ENCODE measurements around the gene COIL.
"Not testable (repeated sequence)": the region's sequence is repeated elsewhere in the genome, so short reads cannot be mapped to it uniquely, and the experiment has no call there.

COIL gene

GRCh38 chr17:56987283-56987834 is 26.5 kb upstream of the COIL start:
- Mint-ChIP-seq H3K4me3 (no peak overlapping the region), H3K36me3 (ENCODE audit: low read depth) (peaks cover 22% of the 10 kb centered on the region), H3K4me1 (no peaks in the 10 kb centered on the region), H3K9me3 (no peaks in the 10 kb centered on the region), H3K27me3 (no peaks in the 10 kb centered on the region), H3K27ac (no peak overlapping the region)
- ATAC-seq = no peak
- no peak for DNase-seq

DNA sequence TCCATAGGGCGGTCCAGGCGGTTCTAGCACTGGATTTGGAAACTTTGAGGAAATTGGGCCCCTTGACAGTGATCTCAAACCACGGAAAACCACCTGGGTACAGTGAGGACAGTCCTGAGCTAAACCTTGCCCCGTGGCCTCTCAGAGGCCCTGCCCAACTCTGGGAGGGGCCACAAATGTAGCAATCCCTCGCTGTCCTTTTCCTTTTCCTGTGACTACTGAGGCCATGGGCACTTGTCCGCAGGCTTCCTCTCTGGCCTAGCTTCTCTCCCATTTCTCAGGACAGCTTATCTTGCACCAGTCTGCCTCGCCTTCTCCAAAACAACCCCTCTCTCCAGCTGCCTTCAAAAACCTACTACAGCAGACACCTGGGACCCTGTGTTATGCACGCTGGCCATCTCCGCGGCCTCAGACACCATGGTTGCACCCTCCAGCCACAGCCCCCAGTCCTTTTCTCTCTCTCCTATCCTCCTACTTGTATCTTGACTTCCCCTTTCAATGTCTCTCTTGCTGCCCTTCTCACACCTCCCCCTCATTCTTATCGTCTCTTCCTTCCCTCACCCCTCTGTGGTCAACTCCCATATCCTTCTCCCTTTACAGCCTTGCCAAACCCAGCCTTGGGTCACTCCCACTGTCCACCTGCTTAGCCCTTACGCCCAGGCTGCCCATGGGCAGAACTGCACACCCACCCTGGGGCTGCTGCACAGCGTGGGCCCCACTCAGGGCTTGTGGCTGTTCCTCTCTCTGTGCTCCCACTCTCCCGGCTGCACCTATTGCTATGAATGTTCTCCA is 24.7 kb upstream of the COIL start:
- Mint-ChIP-seq H3K4me3 (no peak overlapping the region), H3K4me1 (no peaks in the 10 kb centered on the region), H3K9me3 (no peaks in the 10 kb centered on the region), H3K36me3 (ENCODE audit: low read depth) (peaks cover 22% of the 10 kb centered on the region), H3K27me3 (no peaks in the 10 kb centered on the region), H3K27ac (no peak overlapping the region)
- ATAC-seq = no peak
- DNase-seq = no peak

GRCh38 chr17:56983366-56983765 is 22.5 kb upstream of the COIL start:
- no peaks in the 10 kb centered on the region for H3K27me3 Mint-ChIP-seq
- no peak for DNase-seq
- no peaks in the 10 kb centered on the region for H3K9me3 Mint-ChIP-seq
- peaks cover 11% of the 10 kb centered on the region for H3K4me1 Mint-ChIP-seq
- H3K27ac Mint-ChIP-seq = no peak overlapping the region
- no peak for ATAC-seq
- no peak overlapping the region for H3K4me3 Mint-ChIP-seq
- peaks cover 18% of the 10 kb centered on the region for H3K36me3 Mint-ChIP-seq (ENCODE audit: low read depth)

DNA sequence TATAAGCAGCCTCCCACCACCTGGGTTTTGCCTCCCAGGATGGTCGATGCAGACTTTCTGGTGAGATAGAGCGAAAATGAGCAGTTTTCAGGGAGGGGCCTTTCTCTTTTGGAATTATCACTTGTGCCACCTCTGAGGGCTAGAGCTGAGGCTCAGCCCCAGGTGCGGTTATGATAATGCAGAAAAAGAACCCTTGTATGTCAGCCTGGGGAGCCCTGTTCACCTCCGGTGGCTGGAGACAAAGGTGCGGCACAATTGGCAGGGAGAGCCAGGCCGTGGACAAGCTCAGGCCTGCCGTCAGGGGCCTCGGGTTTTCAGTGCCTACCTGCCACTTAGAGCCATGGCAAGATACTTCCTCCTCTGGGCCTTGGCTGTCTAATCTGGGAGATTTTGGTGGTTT is 21.5 kb upstream of the COIL start:
- DNase-seq = no peak
- H3K36me3 Mint-ChIP-seq (ENCODE audit: low read depth) = peaks cover 11% of the 10 kb centered on the region
- no peaks in the 10 kb centered on the region for H3K27me3 Mint-ChIP-seq
- no peaks in the 10 kb centered on the region for H3K9me3 Mint-ChIP-seq
- peaks cover 15% of the 10 kb centered on the region for H3K4me1 Mint-ChIP-seq
- H3K27ac Mint-ChIP-seq = no peak overlapping the region
- ATAC-seq = no peak
- H3K4me3 Mint-ChIP-seq = no peak overlapping the region

GRCh38 chr17:56980526-56980925 is 19.7 kb upstream of the COIL start:
- H3K4me1 Mint-ChIP-seq = peaks cover 20% of the 10 kb centered on the region
- not testable (repeated sequence) for H3K27me3 Mint-ChIP-seq; ATAC-seq; H3K27ac Mint-ChIP-seq; H3K4me3 Mint-ChIP-seq; DNase-seq; H3K36me3 Mint-ChIP-seq (ENCODE audit: low read depth); H3K9me3 Mint-ChIP-seq

- no peak for DNase-seq
- Mint-ChIP-seq H3K36me3 (ENCODE audit: low read depth) (no peaks in the 10 kb centered on the region), H3K27me3 (peaks cover 2% of the 10 kb centered on the region), H3K9me3 (no peaks in the 10 kb centered on the region), H3K4me1 (peaks cover 20% of the 10 kb centered on the region), H3K4me3 (peak overlapping the region; percentile 89), H3K27ac (peak overlapping the region; percentile 79)
- ATAC-seq = no peak
These were observed 18.2 kb upstream of the COIL start for GRCh38 chr17:56979091-56979480.

DNA sequence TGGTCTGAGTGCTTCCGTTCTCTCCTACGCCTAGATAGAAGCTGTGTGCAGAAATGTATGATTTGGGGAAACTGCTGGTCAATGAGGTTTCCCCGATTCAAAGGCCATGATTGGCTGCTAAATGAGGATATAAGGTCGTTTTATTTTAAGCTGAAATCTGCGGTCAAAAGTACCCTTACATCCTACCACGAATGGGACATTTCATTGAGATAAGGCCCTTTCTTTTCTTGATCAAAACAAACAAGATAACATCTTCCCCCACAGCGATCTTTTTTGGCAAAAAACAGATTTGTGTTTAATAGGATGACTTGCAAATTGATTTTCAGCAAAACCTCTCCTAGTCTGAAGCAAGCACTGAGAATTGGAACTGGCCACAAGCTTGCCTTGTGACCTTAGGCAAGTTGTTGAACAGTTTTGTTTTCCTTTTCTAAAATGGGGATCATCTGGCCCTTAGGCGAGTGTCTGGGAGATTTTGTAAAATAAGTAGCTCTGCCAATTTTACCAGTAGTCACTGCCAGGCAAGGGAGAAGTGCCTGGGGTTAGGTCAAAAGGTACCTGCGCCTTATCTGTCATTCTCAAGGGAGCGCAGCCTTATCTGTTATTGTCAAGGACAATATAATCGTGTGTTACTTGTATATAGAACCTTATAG is 17.7 kb upstream of the COIL start:
- H3K36me3 Mint-ChIP-seq (ENCODE audit: low read depth) = no peaks in the 10 kb centered on the region
- peaks cover 2% of the 10 kb centered on the region for H3K27me3 Mint-ChIP-seq
- no peaks in the 10 kb centered on the region for H3K9me3 Mint-ChIP-seq
- H3K4me3 Mint-ChIP-seq = peak overlapping the region; percentile 89
- H3K4me1 Mint-ChIP-seq = peaks cover 20% of the 10 kb centered on the region
- DNase-seq (no peak), ATAC-seq (peak; percentile 50)
- H3K27ac Mint-ChIP-seq = peak overlapping the region; percentile 79

GRCh38 chr17:56977673-56978395 is 17.0 kb upstream of the COIL start, which contains the start of gene SCPEP1:
Gene SCPEP1, plus strand, starts transcription at chr17:56978131. Its CDS starts 29 bp downstream, at chr17:56978160.
- Mint-ChIP-seq H3K4me3 (peak within 1 kb of the TSS; percentile 89), H3K9me3 (no peaks in the 10 kb centered on the region), H3K36me3 (ENCODE audit: low read depth) (no peaks in the 10 kb centered on the region), H3K4me1 (peaks cover 20% of the 10 kb centered on the region), H3K27ac (peak within 1 kb of the TSS; percentile 79), H3K27me3 (peaks cover 2% of the 10 kb centered on the region)
- DNase-seq (peak; percentile 77), ATAC-seq (peak; percentile 93)

DNA sequence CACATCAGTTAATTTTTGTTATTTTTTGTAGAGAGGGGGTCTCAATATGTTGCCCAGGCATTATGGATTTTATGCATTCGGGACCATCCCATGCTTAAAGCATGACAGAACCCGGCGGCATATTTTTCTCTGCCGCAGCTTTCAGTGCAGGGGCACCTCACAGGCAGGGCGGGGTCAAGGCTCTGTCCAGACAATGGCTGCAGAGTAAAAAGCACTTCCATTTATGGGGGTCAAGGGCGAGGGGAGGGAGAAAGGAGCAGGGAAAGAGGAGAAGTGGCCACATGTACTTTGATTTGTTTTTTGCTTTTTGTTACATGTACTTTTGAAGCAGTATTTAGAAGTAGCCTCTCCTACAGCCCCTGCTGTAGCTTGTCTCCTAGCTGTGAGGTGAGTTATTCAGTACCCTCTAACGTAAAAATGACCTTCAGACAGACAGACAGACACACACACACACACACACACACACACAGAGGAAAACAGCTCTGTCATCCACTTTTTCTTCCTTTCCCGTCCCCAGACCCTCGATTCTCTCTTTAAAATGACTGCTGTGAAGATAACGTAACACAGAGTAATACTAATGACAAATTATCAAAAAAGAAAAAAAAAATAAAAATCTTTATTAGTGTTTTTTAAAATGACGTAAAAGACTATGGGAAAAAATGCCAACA is 16.2 kb upstream of the COIL start:
- peaks cover 20% of the 10 kb centered on the region for H3K4me1 Mint-ChIP-seq
- no peaks in the 10 kb centered on the region for H3K36me3 Mint-ChIP-seq (ENCODE audit: low read depth)
- peak overlapping the region; percentile 67 for H3K4me3 Mint-ChIP-seq
- peaks cover 2% of the 10 kb centered on the region for H3K27me3 Mint-ChIP-seq
- DNase-seq (no peak), ATAC-seq (no peak)
- no peaks in the 10 kb centered on the region for H3K9me3 Mint-ChIP-seq
- H3K27ac Mint-ChIP-seq = no peak overlapping the region

- Mint-ChIP-seq H3K9me3 (no peaks in the 10 kb centered on the region), H3K27me3 (peaks cover 2% of the 10 kb centered on the region), H3K4me3 (no peak overlapping the region), H3K36me3 (ENCODE audit: low read depth) (no peaks in the 10 kb centered on the region), H3K27ac (no peak overlapping the region), H3K4me1 (peaks cover 20% of the 10 kb centered on the region)
- ATAC-seq (no peak), DNase-seq (no peak)
These were observed 14.8 kb upstream of the COIL start for GRCh38 chr17:56975656-56976055.

DNA sequence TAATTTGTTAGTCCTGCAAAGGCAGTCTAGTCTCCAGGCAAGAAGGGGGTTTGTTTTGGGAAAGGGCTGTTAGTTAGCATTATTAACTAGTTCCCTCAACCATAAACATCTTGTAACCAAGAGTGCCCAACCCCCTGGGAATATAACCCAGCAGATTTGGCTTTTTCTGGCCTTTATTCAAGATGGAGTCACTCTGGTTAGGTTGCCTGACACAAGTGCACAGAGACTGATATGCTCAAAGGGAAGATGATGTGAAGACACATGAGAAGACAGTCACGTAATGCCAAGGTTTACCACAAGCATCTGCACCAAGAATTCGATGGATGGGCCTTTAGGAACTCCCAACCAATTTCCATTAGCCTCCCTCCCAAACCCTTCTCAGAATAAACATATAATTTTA is 13.2 kb upstream of the COIL start:
- peaks cover 17% of the 10 kb centered on the region for H3K4me1 Mint-ChIP-seq
- no peak overlapping the region for H3K4me3 Mint-ChIP-seq
- no peak overlapping the region for H3K27ac Mint-ChIP-seq
- ATAC-seq = no peak
- DNase-seq = no peak
- no peaks in the 10 kb centered on the region for H3K36me3 Mint-ChIP-seq (ENCODE audit: low read depth)
- H3K27me3 Mint-ChIP-seq = peaks cover 4% of the 10 kb centered on the region
- no peaks in the 10 kb centered on the region for H3K9me3 Mint-ChIP-seq

DNA sequence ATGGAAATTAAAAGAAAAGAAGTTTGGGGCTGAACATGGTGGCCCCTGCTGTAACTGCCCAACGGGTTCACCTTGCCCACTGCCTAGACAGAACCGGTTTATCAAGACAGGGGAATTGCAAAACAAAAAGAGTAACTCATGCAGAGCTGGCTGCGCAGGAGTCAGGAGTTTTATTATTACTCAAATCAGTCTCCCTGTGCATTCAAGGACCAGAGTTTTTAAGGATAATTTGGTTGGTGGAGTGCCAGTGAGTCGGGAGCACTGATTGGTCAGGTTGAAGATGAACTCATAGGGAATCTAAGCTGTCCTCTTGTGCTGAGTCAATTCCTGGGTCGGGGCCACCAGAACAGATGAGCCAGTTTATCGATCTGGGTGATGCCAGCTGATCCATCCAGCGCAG is 12.7 kb upstream of the COIL start:
- ATAC-seq (no peak), DNase-seq (no peak)

DNA sequence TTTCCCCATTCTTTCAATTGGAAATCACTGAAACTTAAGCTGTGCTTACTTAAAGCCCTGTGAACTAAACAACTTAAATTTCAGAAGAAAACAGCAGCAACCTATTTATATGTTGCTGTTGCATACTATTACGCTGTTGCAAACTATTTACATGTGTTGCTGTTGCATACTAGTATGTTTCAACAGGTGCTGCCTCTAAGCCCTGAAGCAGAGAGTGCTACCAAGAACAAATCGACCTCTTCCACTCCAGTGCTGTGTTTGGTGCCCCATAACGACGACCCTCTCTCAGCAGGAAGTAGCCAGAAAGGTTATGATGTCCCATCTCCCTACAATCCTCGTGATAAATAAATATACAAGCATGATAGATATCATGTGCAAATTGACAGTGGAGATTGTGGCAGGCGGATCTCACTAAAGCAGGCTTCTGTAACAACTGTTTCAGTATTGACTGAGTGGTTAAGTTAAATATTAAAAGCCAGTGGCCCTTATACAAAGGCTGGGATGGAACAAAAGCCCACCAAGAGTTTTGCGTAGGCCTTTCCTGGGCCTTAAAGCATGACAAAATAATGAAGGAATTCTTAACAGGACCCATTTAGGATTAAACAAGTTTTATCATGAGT is 11.4 kb upstream of the COIL start:
- DNase-seq (no peak), ATAC-seq (no peak)
- Mint-ChIP-seq H3K27ac (no peak overlapping the region), H3K36me3 (ENCODE audit: low read depth) (no peaks in the 10 kb centered on the region), H3K27me3 (peaks cover 4% of the 10 kb centered on the region), H3K4me1 (peaks cover 4% of the 10 kb centered on the region), H3K9me3 (no peaks in the 10 kb centered on the region), H3K4me3 (no peak overlapping the region)

More for the DNA sequence above, 12.7 kb upstream of the COIL start:
- Mint-ChIP-seq H3K27ac (no peak overlapping the region), H3K36me3 (ENCODE audit: low read depth) (no peaks in the 10 kb centered on the region), H3K9me3 (no peaks in the 10 kb centered on the region), H3K27me3 (peaks cover 4% of the 10 kb centered on the region), H3K4me3 (no peak overlapping the region), H3K4me1 (peaks cover 11% of the 10 kb centered on the region)

DNA sequence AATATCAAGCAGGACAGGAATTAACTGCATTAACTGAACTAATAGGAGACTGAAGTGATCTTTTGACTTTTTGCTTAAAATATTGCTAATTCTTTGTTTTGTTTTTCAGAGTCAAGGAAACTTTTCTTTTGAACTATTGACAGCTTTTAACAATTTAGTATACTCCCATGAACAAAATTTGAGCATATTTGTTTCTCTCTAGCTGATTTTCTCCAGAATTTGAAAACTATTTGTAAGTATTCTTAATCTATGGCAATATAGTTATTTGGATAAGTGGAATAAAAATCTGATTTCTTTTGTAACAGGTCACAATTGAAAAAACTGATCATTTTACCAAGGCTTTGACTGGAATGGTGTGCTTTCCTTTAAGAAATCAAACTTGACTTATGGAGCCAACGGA is 10.1 kb upstream of the COIL start:
- Mint-ChIP-seq H3K9me3 (no peaks in the 10 kb centered on the region), H3K27ac (no peak overlapping the region), H3K27me3 (peaks cover 4% of the 10 kb centered on the region), H3K36me3 (ENCODE audit: low read depth) (no peaks in the 10 kb centered on the region), H3K4me3 (no peak overlapping the region), H3K4me1 (no peaks in the 10 kb centered on the region)
- DNase-seq (no peak), ATAC-seq (no peak)

All from activated naive CD8-positive, alpha-beta T cell treated with anti-CD3 and anti-CD28 coated beads, Interleukin-2, amount 50 U/mL, for 24 hours (primary cell).